ENCODE results near the gene F5.
"Not testable (repeated sequence)": the region's sequence is repeated elsewhere in the genome, so short reads cannot be mapped to it uniquely, and the experiment has no call there.

Gene F5

DNA sequence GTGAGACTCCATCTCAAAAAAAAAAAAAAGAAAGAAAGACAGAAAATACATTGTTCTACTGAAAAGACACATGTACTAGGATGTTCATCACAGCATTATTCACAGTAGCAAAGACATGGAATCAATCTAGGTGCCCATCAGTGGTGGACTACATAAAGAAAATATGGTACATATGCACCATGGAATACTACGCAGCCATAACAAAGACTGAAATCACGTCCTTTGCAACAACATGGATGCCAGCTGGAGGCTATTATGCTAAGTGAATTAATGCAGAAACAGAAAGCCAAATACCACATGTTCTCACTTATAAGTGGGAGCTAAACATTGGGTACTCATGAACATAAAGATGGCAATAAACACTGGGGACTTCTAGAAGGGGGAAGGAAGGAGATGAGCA lies 51.6 kb downstream of the F5 start:
- DNase-seq = no peak

- DNase-seq = not testable (repeated sequence)
These were observed 52.6 kb downstream of the F5 start for GRCh38 chr1:169533528-169534190.

GRCh38 chr1:169530448-169530847 lies 55.8 kb downstream of the F5 start:
- no peak for DNase-seq

DNA sequence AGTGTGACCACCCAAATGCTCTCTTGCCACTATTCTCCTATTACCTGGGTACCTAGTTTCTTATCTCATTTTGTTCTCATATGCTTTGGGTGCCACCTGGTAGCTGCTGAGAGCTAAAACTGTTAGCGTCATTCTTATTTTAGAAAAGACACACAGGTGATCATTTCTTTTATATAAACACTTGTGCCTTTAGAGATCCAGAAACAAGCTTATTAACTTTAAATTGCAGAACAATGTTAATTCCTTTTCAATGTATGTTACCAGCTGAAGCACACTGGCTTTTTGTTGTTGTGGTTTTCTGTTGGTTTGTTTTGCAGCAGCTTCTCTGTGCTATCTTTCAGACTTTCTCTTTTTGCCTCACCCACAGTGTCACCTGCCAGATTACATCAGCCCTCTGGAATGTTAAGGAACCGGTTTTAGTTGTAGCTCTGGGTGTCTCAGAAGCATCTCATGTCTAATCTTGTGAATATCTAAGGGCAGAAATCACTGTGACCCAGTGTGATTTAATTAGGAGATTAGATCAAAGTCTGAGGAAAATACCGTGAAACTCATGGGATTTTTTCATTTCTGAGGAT lies 57.1 kb downstream of the F5 start:
- DNase-seq = peak; percentile 73

- no peak for DNase-seq
These were observed 57.8 kb downstream of the F5 start for GRCh38 chr1:169528215-169529067.

DNA sequence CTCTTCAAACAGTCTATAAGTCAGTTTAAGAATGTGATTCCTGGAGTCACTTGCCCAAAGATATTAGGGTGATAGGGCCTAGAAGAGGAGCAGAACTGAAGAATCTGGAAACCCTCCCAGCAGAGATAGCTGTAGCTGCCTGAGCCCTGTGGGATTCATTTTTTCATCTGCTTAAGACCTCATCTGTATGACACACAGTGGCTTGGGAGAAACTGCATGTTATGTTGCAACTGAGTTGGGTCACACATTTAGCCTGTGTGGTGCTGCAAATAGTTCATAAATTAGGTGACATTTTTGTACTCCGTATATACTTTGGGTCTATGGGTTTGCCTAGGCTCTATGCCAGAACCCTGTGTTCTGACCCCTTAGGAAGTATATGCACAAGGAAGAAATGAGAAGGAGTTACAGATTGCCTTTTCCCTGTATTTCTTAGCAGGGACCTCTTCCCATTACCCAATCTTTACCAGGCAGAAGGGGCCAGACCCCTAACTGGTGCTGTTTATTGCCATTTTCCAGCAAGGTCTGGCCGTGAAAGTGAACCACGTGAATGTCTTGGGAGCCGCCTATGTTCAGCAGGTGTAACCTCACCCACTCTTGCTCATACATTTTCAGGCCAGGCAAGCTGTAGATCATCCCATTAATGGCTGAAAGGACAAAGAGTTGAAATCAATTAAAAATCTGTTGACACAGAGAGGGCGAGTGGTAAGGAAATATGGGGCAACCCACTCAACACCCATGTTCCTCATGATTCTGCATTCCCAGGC lies 58.6 kb downstream of the F5 start:
- no peak for DNase-seq

- DNase-seq = no peak
These were observed 59.3 kb downstream of the F5 start for GRCh38 chr1:169527001-169527400.

DNA sequence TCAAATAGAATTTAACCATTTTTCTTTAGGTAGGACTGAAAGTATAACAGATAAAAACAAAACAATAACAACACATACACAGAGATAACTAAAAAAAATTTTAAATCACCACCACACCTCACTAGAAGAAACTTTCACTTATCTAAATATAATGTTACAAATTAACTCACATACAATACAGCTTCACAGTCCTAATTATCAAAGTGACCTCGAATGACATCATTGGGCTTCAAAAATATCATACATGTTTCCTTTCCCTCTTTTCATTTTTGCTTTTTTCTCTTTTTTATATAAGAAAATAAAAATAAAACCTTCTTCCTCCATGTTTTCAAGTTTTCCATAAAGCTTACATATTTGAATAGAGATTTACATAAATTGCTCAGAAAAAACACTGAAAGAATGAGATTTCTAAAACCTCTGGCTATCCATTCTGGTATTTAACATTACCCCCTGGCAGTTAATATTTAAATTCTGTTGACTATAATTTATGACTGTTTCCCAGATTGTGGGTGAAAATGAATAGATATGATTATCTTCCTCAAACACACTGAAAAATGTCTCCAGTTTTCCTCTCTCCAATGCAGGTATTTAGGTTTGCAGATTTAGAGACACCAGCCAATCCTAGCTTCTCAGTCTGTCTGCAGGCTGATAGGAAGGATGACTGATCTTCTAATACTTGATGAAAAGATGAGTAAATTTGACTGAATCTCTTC lies 60.0 kb downstream of the F5 start:
- no peak for DNase-seq

DNA sequence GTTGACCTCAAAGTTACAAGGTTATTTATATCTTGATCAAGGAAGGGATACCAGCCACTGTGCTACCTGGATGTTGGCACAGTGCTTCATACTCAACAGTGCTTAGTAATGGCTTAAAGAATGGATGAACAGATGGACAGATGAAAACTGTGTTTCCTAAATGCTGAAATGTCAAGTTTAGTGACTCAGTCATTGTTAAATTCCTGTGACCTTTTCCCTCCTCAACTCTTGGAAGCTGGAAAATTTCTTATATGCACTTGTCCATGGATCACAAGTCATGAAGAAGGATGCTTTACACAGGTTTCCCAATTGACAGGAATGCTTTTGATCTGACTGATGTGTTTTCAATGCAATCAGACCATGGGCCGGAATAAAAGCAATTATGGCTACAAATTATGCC lies 60.9 kb downstream of the F5 start:
- no peak for DNase-seq

DNA sequence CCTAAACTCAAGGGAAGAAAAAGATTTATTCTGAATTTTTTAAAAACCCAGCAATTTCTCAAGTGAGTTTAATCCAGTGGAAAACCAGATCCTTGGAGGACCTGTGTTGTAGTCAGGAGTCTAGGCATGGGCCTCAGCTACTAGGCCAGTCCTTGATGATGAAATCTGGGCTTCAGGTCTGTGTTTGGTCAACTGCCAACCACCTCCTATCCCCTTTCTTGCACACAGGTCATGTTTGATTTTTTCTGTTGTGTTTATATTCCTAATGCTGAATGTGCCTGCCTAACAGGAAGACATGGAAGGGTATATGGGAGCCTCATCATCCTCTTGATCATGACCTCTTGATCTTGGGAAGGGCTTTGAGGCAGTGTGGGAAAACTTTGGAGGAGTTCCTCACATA lies 62.4 kb downstream of the F5 start:
- no peak for DNase-seq

- no peak for DNase-seq
These were observed 65.1 kb downstream of the F5 start for GRCh38 chr1:169521226-169521625.

- DNase-seq = no peak
These were observed 68.6 kb downstream of the F5 start for GRCh38 chr1:169517558-169518186.

GRCh38 chr1:169515641-169516040 lies 70.6 kb downstream of the F5 start:
- no peak for DNase-seq

GRCh38 chr1:169514566-169515270 lies 71.6 kb downstream of the F5 start:
- DNase-seq = no peak

DNA sequence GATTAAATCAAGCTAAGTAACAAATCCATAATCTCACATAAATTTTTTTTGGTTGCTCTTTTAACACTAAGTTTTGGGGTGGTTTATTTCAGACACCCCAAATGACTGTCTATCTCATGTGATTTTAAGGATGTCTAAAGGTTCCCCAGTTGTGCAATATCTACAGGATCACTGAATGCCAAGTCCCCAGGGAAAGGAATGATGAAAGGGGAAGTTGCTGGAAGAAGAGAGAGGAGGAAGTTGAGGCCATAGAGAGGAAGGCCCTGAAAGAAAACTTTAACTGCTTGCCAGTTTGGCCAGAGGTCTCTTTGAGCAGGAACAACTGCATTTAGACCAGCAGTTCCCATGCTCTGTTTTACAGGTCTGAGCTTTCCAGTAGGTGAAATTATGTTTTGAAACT lies 73.1 kb downstream of the F5 start:
- no peak for DNase-seq

DNA sequence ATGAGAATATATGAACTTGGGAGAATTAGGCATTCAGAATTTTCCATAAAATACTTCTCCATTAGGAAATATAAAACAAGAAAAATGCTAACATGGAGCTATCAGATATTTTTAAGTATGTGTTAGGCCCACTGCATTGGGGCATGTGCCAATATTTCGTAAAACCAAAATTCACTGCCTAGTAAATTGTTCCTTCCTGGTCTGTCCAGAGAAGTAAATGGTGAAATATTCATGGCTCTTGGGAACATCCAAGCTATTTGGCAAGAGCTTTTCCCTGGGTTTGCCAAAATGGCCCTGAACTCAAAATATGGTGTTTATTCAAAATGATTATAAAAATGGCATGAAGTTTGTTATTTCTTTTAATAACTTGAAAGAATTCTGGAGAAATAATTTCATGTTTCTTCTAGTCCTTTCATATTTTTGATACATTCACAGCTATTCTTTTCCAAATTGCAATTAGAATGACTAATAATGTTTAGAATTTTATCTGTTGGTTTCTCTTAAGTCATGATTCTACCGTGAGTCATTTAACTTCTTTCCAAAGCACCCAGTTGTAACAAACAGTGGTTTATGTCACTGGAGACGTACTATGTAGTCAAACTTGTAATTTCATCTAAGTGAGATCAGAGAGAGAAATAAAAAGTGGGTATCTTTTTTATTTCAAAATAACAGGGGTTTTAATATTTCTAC lies 74.8 kb downstream of the F5 start:
- DNase-seq = no peak

- DNase-seq = no peak
These were observed 76.2 kb downstream of the F5 start for GRCh38 chr1:169510060-169510459.

- no peak for DNase-seq
These were observed 76.9 kb downstream of the F5 start for GRCh38 chr1:169509354-169509753.

DNA sequence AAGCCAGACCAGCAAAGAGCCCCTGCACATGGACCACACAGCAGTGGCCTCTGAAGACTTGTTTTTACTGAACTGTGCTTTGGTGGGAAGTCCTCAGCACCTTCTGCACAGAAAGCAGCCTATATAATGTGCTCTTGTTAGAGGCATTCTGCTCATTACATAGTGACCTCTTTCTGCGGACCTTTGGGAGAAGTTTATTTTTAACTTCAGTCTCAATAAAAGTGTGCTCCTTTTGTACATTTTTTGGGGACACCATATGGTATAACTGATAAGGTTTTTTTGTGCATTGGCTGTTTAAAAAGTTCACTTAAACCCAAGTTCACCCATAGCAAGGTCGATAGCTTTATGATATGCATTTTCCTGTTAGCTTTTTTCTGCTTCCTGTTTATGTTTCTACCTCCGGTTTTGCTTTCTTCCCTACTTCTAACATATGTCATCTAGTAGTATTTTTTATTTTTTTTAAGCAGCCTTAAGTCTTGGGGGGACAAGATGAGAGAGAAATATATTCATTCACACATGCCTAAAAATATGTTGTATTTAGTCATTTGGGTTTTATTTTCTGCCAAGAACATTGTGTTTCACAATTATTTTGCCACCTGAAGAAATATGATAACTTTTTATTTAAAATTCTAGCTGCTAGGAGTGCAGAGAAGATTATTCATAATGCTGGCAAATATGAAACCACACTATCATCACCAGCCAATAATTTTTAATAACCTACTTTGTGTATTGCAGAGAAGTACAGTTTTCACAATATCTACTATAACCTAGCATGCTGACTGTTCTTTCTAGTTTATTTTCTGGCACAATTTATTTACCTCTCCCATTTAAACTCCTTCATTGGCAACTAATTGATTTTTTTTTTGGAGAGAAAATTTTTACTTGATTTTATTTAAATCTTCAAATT lies 77.6 kb downstream of the F5 start:
- no peak for DNase-seq

DNA sequence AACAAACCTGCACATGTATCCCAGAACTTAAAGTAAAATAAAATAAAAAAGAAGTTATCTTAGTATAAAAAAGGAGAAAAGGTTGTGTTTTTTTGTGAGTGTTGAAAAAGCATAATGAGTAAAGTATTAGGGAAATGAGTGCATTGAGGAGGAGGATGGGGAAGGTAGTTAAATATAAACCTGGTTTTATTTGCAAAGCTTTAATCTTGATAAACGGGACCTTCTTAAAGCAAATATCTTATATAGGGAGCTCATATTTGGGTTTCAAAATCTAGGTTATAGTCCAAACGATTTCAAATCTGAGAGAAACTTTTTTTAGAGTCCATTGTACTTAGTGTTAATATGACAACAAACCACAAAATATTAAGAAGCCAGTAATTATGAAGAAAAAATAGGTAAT lies 78.9 kb downstream of the F5 start:
- DNase-seq = no peak
